Nephron (organoid): ENCODE results near the gene MAP4K2.
A peak's percentile ranks its signal among the peaks of the same experiment; 100 is the strongest.

Source experiments
- H3K27ac Mint-ChIP-seq, 3 experiments: 2 replicates each; pipeline ENCODE4 v1.8.0; 2020; ENCODE audit warnings: mixed read lengths in 3 of 3, mild to moderate bottlenecking in 2 of 3, moderate library complexity in 1 of 3
- H3K27me3 Mint-ChIP-seq: 2 replicates; pipeline ENCODE4 v1.8.0; 2021; ENCODE audit warnings: low read depth, mild to moderate bottlenecking, moderate library complexity, mixed read lengths
- H3K36me3 Mint-ChIP-seq: 2 replicates; pipeline ENCODE4 v1.8.0; 2020; ENCODE audit warnings: low read depth, mixed read lengths
- H3K4me1 Mint-ChIP-seq: 2 replicates; pipeline ENCODE4 v1.8.0; 2020; ENCODE audit warnings: mixed read lengths
- H3K4me3 Mint-ChIP-seq, 3 experiments: 2 replicates each; pipeline ENCODE4 v1.8.0; 2020; ENCODE audit warnings: mild to moderate bottlenecking in 3 of 3, mixed read lengths in 3 of 3, moderate library complexity in 2 of 3
- H3K9me3 Mint-ChIP-seq: 2 replicates; pipeline ENCODE4 v1.8.0; 2020; ENCODE audit warnings: mixed read lengths
- CTCF ChIP-seq, 3 experiments: fragments of 200-600 bp; sonication (generic); IDR thresholded peaks; one replicate each; pipeline ENCODE4 v1.5.0; 2021; ENCODE audit warnings: antibody characterized with exemption in 3 of 3; ENCODE audit not compliant: unreplicated experiment in 3 of 3

The MAP4K2 gene

DNA sequence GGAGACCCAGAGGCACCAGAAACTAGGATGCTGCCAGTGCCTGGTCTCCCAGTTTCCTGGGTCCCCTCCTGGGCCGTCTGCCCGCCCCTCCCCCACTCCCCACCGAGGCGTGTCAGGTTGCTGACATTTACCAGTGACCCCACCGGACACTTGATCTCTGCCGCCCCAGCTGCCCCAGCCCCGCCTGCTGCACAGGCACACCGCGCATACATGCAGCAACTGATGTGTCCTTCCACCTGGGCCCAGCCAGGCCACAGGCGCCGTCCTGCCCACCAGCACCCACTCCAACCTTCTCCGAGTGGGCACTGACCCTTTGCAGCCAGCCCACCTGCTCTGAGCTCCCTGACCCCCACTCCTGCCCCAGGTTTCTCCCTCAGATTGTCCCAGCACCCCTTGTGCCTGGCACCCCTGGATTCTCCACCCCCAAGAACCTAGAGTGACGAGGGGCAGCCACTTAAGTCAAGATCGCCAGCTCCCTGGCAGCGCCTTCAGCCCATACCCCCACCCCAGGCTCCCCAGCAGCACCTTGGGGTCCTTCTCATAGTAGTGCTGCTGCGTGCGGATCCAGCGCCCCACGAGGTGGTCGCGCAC lies 43.8 kb downstream of the MAP4K2 start:
- TF ChIP-seq CTCF (IDR thresholded peaks at IDR 0.05; ENCODE audit: unreplicated experiment in 3 of 3): no peak
- Mint-ChIP-seq H3K36me3 (peaks cover 16% of the 10 kb centered on the region), H3K4me3 (peak overlapping the region; percentile 47 to 61 (median 54)), H3K27me3 (no peaks in the 10 kb centered on the region), H3K27ac (peak overlapping the region; percentile 83 to 91 (median 88)), H3K9me3 (no peaks in the 10 kb centered on the region), H3K4me1 (peaks cover 49% of the 10 kb centered on the region)

- H3K27ac Mint-ChIP-seq: no peak overlapping the region
- no peaks in the 10 kb centered on the region for H3K27me3 Mint-ChIP-seq
- peaks cover 41% of the 10 kb centered on the region for H3K4me1 Mint-ChIP-seq
- TF ChIP-seq CTCF (IDR thresholded peaks at IDR 0.05; ENCODE audit: unreplicated experiment in 3 of 3): no peak
- peaks cover 9% of the 10 kb centered on the region for H3K36me3 Mint-ChIP-seq
- no peak overlapping the region for H3K4me3 Mint-ChIP-seq
- no peaks in the 10 kb centered on the region for H3K9me3 Mint-ChIP-seq
These were observed 44.5 kb downstream of the MAP4K2 start for GRCh38 chr11:64758330-64759079.

- peaks cover 4% of the 10 kb centered on the region for H3K36me3 Mint-ChIP-seq
- H3K4me1 Mint-ChIP-seq: peaks cover 35% of the 10 kb centered on the region
- TF ChIP-seq CTCF (IDR thresholded peaks at IDR 0.05; ENCODE audit: unreplicated experiment in 3 of 3): no peak
- H3K27ac Mint-ChIP-seq: no peak overlapping the region
- H3K27me3 Mint-ChIP-seq: no peaks in the 10 kb centered on the region
- no peak overlapping the region for H3K4me3 Mint-ChIP-seq
- H3K9me3 Mint-ChIP-seq: no peaks in the 10 kb centered on the region
These were observed 45.3 kb downstream of the MAP4K2 start for GRCh38 chr11:64757549-64758329.

DNA sequence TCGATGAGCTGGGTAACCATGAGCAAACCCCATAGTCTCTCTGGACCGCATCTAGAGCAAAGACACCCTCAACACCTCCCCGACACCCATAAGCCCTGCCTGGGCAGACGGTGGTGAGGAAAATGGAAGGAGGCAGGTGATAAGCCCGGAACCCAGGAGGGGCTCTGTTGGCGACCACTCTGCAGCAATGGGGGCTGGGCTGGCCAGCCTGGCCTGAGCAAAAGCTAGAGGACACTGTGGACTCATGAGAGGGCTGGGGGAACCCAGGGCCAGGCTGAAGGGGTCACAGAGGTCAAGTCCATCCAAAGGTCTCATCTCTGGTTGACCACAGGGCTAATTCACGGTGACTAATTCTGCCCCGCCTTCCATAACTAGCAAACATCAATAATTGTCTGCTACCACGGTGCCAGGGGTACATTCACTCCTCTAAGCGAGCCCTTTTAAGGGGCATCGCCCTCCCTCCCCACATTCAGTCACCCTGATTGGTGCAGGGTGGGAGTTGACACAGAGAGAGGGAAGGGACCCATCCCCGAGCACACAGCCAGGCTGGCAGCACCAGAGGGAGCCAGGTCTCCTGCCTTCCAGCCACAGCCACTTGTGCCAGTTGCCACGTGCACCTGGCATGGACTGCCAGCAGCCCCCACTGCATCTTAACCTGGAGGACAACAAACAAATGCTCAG lies 47.2 kb downstream of the MAP4K2 start:
- peaks cover 7% of the 10 kb centered on the region for H3K36me3 Mint-ChIP-seq
- H3K4me3 Mint-ChIP-seq: no peak overlapping the region
- H3K4me1 Mint-ChIP-seq: peaks cover 27% of the 10 kb centered on the region
- TF ChIP-seq CTCF (IDR thresholded peaks at IDR 0.05; ENCODE audit: unreplicated experiment in 3 of 3): no peak
- no peak overlapping the region for H3K27ac Mint-ChIP-seq
- H3K27me3 Mint-ChIP-seq: no peaks in the 10 kb centered on the region
- no peaks in the 10 kb centered on the region for H3K9me3 Mint-ChIP-seq

GRCh38 chr11:64754919-64755662 lies 47.9 kb downstream of the MAP4K2 start:
- H3K4me3 Mint-ChIP-seq: no peak overlapping the region
- H3K27me3 Mint-ChIP-seq: peaks cover 3% of the 10 kb centered on the region
- peaks cover 20% of the 10 kb centered on the region for H3K4me1 Mint-ChIP-seq
- H3K27ac Mint-ChIP-seq: no peak overlapping the region
- H3K36me3 Mint-ChIP-seq: peaks cover 7% of the 10 kb centered on the region
- no peaks in the 10 kb centered on the region for H3K9me3 Mint-ChIP-seq
- TF ChIP-seq CTCF (IDR thresholded peaks at IDR 0.05; ENCODE audit: unreplicated experiment in 3 of 3): no peak
